GM20431 (cell line): ENCODE measurements around the gene TRIM41.
"Not testable (repeated sequence)": the region's sequence is repeated elsewhere in the genome, so short reads cannot be mapped to it uniquely, and the experiment has no call there.

Experiments
- in situ Hi-C: fragments of 300-500 bp; cut with MseI, MboI; formaldehyde crosslinking; loops from one replicate; pipeline ENCODE4 v1.15.0; 2020; ENCODE audit warnings: low sequenced_read_pairs; ENCODE audit not compliant: unreplicated experiment

TRIM41 gene

GRCh38 chr5:181245427-181246275 is 22.6 kb downstream of the TRIM41 start:
- in situ Hi-C loops = no loop called here

GRCh38 chr5:181246276-181247049 is 23.4 kb downstream of the TRIM41 start:
- in situ Hi-C loops = no loop called here

- in situ Hi-C loops = no loop called here
These were observed 25.2 kb downstream of the TRIM41 start for GRCh38 chr5:181248277-181248676.

- in situ Hi-C loops = no loop called here
These were observed 32.2 kb downstream of the TRIM41 start for GRCh38 chr5:181255276-181255675.

- in situ Hi-C loops = no loop called here
These were observed 32.9 kb downstream of the TRIM41 start for GRCh38 chr5:181255836-181256578.

- in situ Hi-C loops = no loop called here
These were observed 35.5 kb downstream of the TRIM41 start for GRCh38 chr5:181258576-181258975.

- in situ Hi-C loops = no loop called here
These were observed 36.2 kb downstream of the TRIM41 start for GRCh38 chr5:181259283-181259682.

GRCh38 chr5:181259974-181260719 is 37.1 kb downstream of the TRIM41 start:
- in situ Hi-C loops = no loop called here

- in situ Hi-C loops = no loop called here
These were observed 37.7 kb downstream of the TRIM41 start, which contains the start of gene TRIM52 for GRCh38 chr5:181260720-181261319. Gene TRIM52 (minus strand): TSS chr5:181261143. CDS start chr5:181260813, 330 bp downstream.

GRCh38 chr5:181261320-181262049 is 38.4 kb downstream of the TRIM41 start:
- in situ Hi-C loops = no loop called here

- in situ Hi-C loops = no loop called here
These were observed 40.6 kb downstream of the TRIM41 start for GRCh38 chr5:181263633-181264032.

- in situ Hi-C loops = no loop called here
These were observed 42.1 kb downstream of the TRIM41 start for GRCh38 chr5:181265092-181265671.

GRCh38 chr5:181267291-181267904 is 44.3 kb downstream of the TRIM41 start:
- in situ Hi-C loops = not testable (repeated sequence)

- in situ Hi-C loops = not testable (repeated sequence)
These were observed 44.8 kb downstream of the TRIM41 start for GRCh38 chr5:181267907-181268306.

- in situ Hi-C loops = no loop called here
These were observed 48.0 kb downstream of the TRIM41 start for GRCh38 chr5:181271081-181271480.

- in situ Hi-C loops = not testable (repeated sequence)
These were observed 50.3 kb downstream of the TRIM41 start for GRCh38 chr5:181273433-181273744.

- in situ Hi-C loops = no loop called here
These were observed 57.2 kb downstream of the TRIM41 start for GRCh38 chr5:181280251-181280762.
